Nucleus accumbens (tissue), 56 donors: ENCODE measurements around the gene ART4.

Experiments
- DNase-seq, 56 donors: peaks; one replicate each; lab custom pipeline; 2025; lab: John Stamatoyannopoulos, UW

The ART4 gene, protein sequence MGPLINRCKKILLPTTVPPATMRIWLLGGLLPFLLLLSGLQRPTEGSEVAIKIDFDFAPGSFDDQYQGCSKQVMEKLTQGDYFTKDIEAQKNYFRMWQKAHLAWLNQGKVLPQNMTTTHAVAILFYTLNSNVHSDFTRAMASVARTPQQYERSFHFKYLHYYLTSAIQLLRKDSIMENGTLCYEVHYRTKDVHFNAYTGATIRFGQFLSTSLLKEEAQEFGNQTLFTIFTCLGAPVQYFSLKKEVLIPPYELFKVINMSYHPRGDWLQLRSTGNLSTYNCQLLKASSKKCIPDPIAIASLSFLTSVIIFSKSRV

DNA sequence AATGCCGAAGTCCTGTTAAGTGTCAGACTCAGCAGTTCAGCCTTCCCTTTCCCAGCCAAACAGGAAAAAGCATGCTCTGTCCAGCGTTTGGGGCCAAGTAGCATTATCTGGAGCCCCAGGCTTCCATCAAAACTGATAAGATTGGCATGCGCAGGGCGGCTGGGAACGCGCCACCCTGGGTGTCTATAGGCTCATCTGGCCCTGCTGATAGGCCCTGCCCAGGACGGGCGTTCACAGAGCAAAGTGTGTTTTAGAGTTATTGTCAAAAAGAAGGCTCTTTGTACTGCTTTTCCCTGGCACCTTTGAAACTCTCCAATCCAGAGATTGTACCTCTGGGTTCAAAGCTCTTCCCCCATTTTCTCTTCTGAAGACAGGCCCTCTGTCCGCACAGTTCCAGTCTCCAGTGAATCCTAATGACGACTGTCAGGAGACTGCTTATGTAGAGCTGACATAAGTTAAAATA is at the start of gene ART4:
Gene ART4 (minus strand): TSS at position 102 of the 463 bp plus-strand sequence. CDS start 413 bp downstream, outside the sequence.
- DNase-seq, result no peak

DNA sequence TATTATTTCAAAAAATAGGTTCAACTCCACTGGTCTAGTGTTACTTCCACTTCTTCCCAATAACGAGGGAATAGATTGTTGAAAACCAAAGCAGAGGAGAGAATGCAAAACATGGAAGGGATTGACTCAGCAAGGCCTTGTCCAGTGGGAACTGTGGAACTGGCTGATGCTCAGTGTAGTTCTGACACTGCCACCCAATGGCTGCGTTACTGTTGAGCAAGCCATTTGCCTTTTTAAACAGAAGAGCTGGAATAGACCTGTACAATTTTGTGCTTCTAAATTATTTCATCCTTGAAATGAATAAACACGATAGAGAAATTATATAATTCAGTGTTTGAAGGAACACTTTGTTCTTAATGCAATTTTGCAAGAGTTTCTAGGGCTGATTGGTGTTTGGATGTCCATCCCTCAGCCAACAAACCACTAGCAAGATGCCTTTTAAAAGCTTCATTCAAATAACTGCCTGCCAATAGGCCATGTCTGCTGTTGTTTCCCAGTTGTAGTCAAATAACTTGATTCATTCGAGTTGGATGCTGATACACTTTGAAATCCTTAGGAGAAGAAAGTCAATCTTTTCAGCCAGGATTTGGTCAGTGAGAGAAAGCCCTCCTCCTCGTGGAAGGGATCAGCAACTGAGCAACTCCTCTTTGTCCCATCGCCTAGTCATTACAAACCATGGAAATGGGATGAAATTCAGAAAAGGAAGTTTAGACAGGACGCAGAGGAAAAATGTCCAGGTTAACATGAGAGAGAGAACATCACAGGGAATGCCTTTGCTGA is 49.6 kb upstream of the ART4 start:
- DNase-seq, result peak in 12 of 56 donors; percentile 1 to 34 (median 6)

DNA sequence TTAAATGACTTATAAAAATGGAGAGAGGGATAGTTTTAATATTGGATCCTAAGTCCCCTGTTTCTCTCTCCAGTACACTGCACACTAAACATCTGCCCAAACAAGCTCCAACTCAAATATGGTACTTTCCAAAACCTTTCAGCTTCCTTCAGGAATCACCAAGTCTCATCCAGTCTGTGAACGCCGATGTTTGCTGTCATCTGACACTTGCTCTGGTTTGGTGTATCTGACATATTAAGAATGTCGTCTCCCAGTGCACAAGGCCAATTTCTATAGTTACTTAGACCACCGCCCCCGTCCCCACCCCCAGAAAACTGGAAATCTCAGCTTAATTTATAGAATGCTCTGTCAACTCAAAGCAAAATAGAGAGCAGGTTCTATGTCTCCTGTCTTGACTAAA is 47.4 kb upstream of the ART4 start:
- DNase-seq, result no peak

DNA sequence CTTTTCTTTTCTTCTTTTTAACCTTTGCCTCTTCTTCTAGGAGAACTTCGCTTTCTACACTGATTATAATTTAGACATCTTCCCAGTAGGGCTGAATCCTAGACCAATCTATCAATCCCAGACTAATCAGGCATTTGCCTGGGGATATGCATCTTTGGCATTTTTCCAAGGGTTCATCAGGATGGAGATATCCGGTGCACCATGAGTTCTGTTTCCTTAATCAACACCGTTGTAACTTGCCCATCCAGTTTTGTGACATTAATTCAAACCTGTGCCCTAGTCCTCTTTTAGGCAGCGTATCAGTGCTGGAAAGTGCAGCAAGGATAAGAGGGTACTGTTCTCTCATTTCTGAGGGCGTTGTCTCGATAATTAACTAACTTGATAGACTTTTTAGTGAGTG is 42.9 kb upstream of the ART4 start:
- DNase-seq, result no peak

DNA sequence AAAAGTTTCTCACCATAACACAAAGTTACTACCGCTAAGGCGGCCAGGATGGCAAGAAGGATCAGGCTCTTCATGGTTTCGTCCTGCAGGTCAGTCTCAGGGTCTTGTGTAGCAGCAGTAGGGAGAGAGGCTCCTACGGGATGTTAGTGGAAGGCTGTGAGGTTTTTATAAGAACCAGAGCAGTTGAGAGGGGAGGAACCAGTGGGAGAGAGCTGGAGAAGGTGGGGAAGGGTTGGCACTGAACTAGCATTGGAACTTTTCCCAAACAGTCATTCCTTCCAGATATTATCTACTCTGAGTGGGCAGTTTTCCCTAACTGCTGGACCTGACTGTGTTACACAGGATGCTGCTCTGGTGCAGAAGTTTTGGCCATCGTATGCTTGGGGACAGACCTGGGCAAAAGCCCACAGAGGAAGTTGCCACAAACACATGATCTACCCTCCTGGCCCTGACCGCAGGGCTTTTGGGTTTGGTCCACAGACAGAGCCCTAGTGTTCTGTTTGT is 42.4 kb upstream of the ART4 start, which contains the start of gene MGP:
Gene MGP (minus strand): TSS at position 137 of the 504 bp plus-strand sequence. CDS start 63 bp downstream, at position 74.
- DNase-seq, result peak in 3 of 56 donors; percentile 2 to 15 (median 8)

DNA sequence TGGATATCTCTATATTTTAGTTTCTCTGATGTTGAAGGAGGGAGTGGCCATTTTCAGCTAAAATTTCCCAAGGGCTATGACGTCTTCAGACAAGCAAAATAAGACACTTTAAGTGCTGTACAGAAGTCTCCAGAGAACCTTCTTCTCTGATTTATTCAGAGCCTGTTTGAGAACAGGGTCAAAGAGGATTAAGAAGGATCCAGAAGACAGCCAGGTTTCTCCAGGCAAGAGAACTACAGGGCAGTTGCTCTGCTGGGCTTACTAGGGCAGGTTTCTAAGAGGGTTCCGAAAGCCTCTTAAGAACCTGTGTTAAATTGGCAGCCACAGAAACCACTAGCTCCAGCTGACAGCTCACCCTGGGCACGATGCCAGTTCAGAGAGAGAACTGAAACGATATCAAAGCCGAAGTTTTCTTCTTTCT is 41.1 kb upstream of the ART4 start:
- peak in 47 of 56 donors; percentile 3 to 84 (median 36) for DNase-seq

DNA sequence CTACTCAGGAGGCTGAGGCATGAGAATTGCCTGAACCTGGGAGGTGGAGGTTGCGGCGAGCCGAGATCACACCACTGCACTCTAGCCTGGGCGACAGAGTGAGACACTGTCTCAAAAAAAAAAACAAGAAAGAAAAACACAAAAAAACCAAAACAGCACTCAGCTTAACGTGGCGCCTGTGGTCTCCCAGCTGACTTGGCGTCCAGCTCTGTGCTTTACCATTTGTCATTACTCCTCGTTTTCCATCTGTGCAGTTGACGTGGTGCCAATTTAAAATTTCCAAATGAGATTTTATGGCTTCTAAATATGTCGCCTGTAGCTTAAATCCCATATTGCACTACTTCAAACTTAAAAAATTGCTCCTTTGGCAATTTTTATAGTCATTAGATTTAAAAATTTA is 40.4 kb upstream of the ART4 start:
- no peak for DNase-seq

DNA sequence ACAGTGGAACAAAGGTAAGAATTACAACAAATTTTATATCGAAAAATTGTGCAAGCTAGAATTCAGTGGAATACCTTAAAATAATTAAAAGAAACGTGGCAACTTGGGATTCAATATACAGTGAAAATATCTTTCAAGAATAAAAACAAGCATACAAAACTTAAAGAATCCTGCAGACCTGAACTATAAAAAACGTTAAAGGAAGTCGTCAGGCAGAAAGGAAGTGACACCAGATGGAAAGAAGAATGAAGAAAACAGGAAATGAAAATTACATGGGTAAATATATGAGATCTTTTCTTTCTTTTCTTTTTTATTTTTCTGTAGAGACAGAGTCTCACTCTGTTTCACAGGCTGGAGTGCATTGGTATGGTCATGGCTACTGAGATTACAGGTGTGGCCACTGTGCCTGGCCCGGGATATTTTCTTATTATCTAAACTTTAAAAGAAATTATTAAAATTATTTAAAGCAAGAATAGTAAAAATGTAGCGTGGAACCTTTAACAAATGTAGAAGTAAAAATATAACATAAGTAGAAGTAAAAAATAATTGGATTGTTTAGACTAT is 37.6 kb upstream of the ART4 start:
- no peak for DNase-seq

DNA sequence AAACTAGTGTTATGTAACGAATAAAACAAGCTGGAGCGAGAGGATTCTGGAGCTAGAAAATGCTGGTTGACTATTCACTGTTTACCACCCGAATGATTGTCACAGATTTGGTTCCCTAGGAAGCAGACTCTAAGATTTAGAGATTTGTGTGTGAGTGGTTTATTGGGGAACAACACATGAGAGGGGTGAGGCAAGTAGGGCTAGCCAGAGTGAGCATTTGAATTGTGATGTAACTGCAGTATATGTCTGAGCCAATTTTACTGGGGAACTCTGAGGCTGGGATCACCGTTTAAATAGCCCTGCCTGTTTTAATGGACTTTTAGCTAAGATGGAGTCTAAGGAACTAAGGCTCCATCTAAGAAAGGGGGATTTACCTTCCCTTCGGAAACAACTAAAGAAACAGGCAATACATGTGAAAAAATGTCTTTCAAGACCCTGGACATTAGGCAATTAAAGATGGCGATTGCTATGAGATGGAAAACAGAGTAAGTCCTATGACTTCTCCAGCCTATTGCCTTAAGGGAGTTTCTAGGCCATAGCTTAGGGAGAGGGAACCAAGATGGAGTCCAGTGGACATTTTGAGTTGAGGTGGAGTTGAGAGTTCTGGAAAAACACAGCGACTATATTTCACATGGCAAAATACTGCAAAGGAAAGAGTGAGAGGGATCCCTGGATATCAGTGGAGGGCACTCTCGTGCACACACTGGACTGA is 36.1 kb upstream of the ART4 start:
- no peak for DNase-seq

DNA sequence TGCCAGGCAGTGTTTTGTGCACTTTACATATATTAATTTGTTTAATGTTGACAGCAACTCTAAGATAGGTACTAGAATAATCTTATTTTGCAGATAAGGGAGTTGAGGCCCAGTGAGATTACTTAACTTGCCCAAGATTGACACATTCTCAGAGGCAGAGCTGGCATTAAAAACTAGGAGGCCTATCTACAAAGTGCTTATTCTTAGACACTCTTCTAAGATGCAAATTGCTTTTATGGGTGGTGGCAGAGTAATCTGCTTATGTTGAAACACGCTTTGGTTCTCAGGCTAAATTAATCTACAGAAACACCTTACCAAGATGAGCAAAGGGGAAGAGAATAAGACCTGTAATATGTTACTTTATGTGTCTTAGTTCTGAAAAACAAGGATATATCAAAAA is 35.2 kb upstream of the ART4 start:
- no peak for DNase-seq

DNA sequence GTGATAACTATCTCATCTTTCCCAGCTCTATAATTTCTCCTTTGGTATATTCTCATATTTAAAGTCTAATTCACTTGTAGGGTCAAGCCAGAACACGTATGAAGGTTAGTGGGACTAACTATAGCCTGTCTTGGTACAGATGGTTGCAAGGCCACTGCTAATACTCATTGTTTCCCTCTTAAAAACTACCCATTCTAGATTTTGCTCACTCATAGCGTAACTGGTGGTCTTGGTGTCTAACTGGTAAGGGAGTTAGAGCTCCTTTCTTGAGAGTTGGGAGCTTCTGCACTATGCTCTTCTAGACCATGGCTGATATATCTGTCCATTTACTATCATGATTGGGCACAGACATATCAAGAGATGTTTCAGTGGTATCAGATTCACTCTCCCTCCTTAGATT is 33.5 kb upstream of the ART4 start:
- no peak for DNase-seq

DNA sequence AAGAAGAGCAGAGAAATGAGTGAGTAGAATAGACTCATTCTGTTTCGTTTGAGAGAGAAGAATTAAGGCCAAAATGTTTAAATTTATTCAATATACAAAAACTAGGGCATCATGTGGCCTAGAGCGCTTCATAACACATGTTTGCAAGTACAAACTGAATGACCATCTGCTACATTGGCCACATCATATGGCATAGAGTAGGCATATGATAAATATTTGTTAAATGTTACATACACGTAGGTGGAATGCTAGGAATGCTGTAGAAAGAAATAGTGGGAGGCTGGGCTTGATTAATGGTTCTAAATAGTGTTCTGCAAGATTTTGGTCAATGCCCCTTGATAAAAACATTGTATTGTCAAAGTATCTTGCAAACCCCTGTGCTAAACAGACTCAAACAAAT is 31.6 kb upstream of the ART4 start:
- no peak for DNase-seq

DNA sequence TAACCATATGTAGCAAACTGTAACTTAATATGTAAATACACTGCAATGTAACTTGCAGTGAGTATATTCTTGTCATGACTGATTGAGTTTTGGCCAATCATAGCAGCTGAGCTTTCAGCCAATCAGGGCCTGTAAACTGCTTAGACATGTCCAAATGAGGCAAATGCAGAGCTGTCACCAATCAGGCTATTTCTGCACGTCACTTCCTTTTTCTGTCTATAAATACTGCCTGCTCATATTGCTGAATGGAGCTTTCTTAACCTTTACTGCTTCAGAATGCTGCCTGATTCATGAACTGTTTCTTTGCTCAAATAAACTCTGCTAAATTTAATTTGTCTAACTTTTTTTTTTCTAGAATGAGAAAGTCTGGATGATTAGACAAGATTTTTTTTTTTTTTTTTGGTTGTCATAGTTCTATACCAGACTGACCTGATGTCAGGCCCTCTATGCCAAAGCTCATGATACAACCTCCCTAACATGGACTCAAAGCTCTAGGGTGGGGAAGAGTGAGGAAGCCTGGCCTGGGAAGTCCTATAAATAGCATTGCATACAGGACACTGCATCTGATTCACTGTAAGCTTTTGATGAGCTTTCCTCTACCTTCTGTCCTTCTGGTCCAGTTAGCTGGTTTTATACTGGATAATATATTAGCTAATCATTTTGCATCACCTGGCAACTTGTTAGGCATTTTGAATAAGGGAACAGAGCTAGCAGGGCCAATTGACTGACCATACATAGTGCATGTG is 30.3 kb upstream of the ART4 start:
- DNase-seq, result no peak

DNA sequence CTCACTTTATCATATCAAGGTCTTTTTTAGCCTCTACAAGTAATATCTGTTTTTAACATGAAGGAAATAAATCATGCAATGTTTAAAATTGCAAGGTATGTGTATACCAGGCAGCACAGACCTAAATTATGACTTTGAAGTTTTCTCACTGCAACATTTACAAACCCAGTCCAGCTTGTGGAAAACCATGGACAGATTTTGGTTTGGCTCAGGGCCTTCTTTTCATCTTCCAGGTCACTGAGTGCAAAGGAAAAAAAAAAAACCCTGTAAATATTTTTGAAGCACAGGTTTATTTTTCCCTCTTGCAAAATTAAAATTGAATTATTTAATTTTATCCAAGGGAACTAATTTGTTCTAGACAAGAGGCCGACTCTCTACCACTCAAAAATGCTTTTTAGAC is 28.6 kb upstream of the ART4 start:
- DNase-seq, result no peak

DNA sequence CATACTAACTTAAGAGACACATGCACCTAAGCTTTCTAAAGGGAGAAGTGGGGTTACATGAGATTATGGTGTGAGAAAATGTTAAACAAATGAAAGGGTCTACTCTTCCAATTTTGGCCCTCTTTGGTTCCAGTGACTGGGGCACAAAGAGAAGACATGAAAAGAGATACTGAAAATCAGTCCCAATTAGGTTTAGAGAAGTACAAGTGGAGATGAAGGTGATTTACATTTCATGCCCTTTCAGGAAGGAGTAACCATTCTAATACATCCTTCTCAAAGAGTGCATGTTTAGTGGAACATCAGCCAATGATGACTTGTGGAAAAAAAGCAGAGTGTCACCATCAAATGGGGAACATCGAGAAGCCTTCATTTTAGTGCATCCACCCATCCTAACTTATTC is 27.9 kb upstream of the ART4 start:
- no peak for DNase-seq

DNA sequence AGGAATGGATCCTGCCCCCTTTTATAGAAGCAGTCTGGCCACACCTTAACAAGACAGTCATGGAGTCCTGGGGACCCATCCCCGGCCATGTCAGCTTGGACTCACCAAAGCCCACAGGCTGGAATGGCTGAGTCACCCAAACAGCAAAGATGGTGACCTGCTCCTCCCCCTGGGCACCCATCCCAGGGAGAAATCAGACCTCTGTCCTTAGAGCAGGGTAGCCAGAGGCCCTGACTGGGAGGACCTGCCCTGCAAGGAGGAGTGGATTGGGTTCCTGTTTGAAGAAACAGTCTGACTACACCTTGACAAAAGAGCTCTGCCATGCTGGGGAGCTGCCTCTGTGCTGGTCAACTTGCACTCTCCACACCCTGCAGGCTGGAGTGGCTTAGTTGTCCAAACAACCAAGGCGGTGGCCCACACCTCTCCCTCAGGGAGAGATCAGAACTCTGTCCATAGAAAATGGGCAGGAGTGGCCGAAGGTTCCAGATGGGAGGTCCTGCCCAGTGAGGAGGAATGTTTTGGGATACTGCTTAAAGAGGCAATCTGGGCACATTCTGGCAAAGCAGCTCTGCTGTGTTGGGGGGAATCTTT is 25.7 kb upstream of the ART4 start:
- DNase-seq, result no peak

DNA sequence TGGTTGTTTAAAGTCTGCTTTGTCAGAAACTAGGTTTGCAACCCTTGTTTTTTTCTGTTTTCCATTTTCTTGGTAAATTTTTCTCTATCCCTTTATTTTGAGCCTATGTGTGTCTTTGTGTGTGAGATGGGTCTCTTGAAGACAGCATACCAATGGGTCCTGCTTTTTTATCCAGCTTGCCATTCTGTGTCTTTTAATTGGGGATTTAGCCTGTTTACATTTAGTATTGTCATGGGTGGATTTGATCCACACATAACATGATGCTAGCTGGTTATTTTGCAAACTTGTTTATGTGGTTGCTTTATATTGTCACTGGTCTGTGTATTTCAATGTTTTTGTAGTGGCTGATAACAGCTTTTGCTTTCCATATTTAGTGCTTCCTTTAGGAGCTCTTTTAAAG is 17.2 kb upstream of the ART4 start:
- no peak for DNase-seq

DNA sequence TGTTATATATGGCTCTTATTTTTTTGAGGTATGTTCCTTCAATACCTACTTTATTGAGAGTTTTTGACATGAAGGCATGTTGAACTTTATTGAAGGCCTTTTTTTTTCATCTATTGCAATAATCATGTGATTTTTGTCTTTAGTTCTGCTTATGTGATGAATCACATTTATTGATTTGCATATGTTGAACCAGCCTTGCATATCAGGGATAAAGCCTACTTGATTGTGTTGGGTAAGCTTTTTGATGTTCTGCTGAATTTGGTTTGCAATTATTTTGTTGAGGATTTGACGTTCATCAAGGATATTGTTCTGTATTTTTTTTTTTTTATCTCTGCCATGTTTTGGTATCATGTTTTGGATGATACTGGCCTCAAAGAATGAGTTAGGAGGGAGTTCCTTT is 15.2 kb upstream of the ART4 start:
- no peak for DNase-seq

DNA sequence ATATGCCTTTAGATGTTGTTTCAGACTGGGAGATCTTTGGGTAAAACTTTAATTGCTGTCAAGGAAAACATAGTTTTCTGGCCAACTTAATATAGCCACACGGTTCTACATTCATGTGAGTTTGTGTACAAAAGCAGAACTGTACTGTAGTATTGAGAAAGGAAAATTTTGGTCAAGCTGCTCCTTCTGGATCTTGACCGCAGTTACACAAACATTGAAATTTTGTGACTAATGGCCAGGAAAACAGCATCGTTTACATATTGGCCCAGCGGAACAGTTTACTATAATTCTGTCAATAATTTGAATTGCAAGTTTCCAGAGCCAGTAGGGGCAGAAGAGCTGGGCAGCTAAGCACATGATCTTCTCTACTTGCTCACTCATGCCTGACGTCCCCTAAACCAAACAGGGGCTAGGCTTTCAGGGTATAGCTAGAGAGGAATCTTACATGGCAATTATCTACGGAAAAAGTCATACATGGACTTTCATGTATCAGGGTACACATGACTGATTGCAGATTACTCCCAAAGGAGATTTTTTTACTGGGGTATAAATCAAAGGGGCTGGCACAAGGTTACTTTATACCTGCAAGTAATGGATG is 11.4 kb upstream of the ART4 start:
- no peak for DNase-seq
